HG03457 (cell line): ENCODE data around the gene NUTM2F.
"Not testable (repeated sequence)": the region's sequence is repeated elsewhere in the genome, so short reads cannot be mapped to it uniquely, and the experiment has no call there.

Experiments
- ATAC-seq: cut with Tn5 transposase; IDR thresholded peaks from one replicate; pipeline ENCODE4 v1.9.1; 2021; ENCODE audit warnings: moderate number of reproducible peaks; ENCODE audit not compliant: unreplicated experiment

Gene NUTM2F, protein sequence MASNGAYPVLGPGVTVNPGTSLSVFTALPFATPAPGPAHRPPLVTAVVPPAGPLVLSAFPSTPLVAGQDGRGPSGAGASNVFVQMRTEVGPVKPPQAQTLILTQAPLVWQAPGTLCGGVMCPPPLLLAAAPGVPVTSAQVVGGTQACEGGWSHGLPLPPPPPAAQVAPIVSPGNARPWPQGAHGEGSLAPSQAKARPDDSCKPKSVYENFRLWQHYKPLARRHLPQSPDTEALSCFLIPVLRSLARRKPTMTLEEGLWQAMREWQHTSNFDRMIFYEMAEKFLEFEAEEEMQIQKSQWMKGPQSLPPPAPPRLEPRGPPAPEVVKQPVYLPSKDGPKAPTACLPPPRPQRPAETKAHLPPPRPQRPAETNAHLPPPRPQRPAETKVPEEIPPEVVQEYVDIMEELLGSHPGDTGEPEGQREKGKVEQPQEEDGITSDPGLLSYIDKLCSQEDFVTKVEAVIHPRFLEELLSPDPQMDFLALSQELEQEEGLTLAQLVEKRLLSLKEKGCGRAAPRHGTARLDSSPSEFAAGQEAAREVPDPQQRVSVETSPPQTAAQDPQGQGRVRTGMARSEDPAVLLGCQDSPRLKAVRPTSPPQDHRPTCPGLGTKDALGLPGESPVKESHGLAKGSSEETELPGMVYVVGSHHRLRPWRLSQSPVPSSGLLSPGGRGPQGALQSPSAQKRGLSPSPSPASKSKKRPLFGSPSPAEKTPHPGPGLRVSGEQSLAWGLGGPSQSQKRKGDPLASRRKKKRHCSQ

DNA sequence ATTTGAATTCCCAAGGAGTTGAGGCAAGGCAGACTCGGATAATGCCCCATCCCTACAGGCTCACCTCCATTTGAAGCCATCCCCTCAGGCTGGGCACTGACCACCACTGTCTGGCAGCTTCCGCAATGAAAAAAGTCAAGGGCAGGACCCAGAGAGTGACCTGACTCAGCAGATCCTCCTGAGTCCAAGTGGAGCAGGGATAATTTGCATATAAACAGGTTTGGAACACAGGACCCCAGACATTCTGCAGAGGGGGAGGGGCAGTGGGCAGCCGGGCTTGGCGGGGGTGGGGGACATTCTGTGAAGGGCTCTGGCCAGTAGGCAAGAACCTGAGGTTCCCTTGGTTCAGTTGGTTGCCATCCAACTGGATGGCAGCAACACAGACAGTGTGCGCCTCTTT, at the start of gene NUTM2F:
Gene NUTM2F (minus strand): TSS at position 101 of the 400 bp plus-strand sequence. CDS start 21 bp downstream, at position 80.
- not testable (repeated sequence) for ATAC-seq

DNA sequence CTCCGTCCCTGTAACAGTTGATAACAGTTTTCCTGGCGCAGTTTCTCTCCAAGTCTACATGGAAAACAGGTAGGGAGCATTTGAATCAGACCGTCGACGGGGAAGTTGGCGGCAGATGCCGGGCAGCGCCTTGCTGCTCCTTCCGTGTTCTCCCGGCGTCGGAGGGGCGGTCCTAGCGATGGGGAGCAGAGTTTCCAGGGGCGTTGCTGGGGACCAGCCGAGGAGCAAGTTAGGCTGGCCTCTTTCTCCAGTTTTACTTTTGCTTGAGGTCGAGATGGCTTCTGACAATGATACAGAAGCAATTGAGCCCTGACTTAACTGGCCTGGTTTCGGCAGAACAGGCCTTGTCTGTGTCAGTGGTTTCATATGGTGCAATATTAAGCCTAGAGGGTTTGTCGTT, 46.8 kb upstream of the NUTM2F start:
- not testable (repeated sequence) for ATAC-seq

DNA sequence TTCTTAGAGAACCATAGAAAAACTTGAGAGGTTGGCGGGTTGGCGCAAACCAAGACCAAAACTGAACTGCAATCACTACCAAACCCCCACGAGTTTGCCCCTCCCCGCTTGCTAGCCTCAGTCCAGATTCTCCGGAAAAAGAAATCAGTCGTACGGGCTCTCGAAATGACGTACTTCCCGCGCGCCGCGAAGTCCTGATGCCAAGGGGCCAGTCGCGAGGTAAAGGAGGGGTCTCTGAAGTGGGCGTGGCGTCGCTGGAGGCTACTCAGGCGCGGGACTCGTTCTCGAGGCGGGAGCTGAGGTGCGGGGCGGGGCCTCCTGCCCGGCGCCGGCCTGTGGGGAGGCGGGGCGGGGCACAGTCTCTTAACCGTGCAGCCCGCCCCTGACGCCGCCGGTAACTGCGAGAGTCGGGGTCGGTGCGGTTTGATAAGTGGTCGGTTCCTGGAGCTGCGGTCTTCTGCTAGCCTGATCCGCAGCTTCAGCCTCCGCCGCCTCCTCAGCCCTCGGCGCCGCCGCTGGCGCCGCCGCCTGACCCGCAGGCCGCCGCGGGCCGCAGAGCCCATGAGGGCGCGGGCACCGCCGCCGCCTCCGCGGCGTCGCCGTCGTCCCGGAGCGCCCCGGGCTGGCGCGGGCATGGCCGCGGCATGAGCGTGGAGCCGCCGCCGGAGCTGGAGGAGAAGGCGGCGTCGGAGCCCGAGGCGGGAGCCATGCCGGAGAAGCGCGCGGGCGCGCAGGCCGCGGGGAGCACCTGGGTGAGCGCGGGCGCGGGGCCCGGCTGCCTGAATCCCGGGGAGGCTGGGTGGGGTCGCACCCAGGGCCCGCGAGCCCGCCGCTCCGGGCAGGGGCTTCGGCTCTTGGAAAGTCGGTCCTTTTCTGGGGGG, 46.0 kb upstream of the NUTM2F start:
- ATAC-seq = peak; percentile 78

DNA sequence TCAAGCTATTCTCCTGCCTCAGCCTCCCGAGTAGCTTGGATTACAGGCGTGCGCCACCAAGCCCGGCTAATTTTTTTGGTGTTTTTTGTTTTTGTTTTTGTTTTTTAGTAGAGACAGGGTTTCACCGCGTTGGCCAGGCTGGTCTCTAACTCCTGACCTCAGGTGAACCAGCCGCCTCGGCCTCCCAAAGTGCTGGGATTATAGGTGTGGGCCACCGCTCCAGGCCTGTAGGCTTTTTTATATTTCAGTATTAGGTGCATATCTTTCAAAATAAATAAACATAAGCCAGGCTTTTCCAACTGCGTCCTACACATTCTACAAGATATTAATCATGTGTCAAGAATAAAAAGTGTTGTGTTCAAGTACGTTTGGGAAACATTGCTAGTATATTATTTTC, 45.3 kb upstream of the NUTM2F start:
- not testable (repeated sequence) for ATAC-seq

DNA sequence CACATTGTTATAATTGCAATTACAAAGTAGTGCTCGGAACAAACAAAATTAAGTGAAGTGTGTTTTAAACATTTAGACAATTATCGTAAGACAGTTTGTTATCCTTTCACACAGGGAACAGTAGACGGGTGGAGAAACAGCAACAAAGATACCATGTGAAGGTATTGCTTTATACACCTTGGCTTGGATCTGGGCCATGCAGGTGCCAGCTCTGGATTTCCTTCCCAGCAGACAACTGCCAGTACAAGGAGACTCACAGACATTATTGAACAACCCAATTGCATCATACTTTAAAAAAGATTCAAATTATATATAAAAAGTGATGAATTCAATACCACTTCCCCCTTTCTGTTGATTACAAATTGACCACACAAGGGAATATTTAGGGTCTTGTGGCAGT, 41.8 kb upstream of the NUTM2F start:
- not testable (repeated sequence) for ATAC-seq

DNA sequence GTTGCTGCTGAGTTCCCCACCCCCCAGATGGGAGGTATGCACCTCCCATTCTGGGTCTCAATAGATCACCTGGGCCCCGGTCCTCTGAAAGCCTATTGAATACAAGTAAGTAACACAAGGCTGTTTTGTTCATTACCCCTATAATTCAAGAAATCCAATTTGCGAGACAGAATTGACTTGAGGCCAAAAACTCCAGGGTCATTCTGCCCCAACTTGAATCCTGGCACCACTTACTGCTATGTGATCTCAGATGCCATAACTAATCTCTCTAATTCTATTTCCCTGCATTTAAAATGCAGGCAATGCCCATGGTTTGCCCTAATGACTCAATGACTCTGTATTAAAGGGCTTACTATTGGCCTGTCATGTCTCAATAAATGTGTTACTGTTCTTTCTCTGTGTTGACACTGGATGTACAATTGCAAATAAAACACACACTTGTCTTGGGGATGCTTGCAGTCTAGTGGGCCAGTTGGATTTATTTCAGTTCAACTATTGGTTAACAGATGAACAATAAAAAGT, 35.7 kb upstream of the NUTM2F start:
- not testable (repeated sequence) for ATAC-seq

DNA sequence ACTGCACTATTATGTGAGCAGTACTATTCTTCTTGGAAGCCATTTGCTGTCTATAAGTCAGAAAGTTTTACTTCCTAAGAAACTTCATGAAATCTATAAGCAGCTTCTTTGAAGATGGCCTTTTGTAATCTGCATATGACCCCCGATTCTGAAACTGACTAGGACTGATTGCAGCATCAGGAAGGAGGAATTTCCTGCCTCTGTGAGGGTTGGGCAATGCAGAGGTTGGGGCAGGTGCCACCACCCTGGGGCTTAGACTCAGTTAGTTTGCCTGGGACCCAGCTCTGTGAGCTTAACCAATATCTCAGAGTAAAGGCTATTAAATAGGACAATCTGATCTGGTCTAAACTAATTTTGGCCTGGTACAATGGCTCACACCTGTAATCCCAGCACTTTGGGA, 28.7 kb upstream of the NUTM2F start:
- ATAC-seq = not testable (repeated sequence)

DNA sequence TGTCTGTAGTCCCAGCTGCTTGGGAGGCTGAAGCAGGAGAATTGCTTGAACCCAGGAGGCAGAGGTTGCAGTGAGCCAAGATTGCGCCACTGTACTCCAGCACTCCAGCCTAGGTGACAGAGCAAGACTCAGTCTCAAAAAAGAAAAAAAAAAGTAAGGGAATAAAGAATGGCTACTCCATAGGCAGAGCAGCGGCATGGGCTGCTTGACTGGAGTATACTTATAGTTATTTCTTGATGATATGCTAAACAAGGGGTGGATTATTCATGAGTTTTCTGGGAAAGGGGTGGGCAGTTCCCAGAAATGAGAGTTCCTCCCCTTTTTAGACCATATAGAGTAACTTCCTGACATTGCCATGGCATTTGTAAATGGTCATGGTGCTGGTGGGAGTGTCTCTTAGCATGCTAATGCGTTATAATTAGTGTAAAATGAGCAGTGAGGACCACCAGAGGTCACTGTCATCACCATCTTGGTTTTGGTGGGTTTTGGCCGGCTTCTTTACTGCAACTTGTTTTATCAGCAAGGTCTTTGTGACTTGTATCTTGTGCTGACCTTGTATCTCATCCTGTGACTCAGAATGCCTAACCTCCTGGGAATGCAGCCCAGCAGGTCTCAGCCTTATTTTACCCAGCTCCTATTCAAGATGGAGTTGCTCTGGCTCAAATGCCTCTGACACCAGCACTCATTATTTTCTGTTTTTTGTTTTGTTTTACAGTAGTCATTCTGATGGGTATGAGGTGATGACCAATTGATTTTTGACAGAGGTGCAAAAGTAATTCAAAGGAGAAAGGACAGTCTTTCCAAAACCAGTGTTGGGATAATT, 23.7 kb upstream of the NUTM2F start:
- not testable (repeated sequence) for ATAC-seq

DNA sequence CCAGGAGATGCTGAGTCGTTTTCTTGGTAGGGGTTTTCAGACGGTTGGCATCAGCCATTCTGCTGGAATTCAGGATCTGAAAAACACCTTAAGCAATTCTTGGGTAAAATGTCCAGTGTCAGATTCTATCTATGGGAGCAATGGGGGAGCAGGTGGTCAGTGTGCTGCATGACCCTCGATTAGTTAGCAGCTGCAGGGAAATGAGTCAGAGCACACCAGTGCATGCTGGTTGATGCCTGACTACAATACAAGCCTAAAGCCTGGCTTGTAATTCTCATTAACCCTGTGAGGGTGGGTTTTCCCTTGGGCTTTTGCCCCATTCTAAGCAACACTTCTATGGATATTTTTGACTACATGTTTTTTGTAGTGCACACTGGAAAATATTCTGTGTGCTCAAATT, 20.3 kb upstream of the NUTM2F start:
- ATAC-seq = not testable (repeated sequence)

DNA sequence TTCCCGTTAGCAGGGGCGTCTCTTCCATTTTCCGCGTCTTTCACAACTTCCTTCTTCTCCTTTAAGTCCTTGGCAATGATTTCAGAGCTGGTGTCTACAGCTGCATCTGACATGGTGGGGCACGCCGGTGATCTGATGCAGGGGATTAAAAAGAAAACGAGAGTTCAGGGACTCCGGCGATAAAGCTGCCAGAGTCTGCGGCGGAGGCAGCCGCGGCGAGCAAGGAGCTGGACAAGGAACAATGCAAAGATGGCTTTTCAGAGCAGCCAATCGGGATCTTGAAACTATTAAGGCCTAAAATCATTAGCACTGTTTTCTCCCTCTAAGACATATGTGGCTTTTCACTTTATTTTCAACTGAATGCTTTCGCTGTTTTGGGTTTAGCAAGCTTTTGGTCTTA, 19.0 kb upstream of the NUTM2F start:
- ATAC-seq = not testable (repeated sequence)

DNA sequence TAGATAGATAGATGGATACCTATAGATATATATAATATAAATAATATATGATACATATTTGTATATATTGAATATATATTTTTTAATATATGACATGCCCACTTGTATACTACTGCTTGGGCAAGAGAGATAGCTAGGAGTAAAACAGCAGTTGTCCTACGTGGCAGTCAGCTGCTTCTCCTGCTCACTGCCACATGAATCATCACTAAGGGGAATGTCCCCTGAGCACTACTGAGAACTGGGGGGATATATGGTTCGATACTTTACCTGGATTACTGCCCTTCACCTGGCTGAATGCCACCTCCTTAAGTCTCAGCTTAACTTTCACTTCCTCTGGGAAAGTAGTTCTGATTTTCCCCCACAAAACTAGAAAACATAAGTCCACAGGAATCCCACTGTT, 13.3 kb upstream of the NUTM2F start:
- ATAC-seq = not testable (repeated sequence)

DNA sequence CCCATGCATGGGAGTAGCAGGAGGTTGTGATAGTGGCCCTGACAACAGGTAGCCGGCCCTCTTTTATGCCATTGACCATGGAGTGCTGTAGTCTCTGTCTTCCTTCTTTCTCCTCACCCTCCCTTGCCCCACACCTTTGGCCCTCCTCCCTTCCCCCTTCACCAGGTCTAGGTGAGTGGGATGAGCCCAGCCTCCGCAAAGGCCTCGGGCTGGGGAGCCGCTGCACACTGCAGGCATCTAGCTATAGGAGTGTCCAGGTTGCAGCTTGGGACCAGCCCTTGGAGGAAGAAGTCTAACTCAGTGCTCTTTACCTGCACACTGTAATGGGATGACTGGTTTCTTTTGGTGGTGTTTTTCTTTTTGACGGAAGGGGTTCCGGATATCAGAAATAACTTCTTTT, 12.3 kb upstream of the NUTM2F start:
- not testable (repeated sequence) for ATAC-seq

DNA sequence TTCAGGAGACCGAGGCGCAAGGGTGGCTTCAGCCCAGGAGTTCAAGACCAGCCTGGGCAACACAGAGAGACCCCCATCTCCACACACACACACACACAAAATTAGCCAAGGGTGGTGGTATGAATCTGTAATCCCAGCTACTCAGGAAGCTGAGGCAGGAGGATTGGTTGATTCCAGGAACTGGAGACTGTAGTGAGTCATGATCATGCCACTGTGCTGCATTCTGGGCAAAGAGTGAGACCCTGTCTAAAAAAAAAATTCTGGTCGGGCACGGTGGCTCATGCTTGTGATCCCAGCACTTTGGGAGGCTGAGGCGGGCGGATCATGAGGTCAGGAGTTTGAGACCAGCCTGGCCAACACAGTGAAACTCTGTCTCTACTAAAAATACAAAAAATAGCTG, 11.2 kb upstream of the NUTM2F start:
- not testable (repeated sequence) for ATAC-seq

DNA sequence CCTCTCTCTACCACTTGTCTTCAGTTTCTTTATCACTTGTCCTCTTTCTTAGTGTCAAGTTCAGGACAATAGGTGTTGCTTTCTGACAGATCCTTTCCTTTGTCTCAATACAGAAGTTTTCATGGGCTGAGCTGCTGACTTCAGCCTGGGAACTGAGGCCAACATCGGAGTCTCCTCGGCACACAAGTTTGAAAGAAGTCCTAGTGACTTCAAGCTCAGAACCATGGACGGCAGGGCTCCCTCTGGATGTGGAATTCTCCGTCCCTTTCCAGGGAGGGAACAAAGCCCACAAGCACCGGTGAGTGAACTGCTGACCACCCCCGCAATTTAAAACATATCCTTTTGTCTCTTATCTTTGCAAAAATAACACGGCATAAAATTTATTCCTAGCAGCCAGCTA, 10.3 kb upstream of the NUTM2F start:
- not testable (repeated sequence) for ATAC-seq

DNA sequence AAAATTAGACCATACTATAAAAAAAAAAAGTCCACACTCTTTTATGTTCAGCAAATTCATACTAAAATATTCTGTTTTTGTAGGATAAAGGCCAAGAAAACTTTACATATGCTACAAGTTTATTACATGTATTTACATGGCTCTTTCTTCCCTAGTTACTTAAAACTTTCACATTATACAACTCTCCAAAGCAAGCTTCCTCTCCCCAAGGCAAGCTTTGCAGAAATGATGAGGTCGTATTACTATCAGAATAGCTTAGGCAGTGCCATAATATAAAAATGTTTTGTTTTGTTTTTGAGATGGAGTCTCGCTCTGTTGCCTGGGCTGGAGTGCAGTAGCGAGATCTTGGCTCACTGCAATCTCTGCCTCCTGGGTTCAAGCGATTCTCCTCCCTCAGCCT, 8.0 kb upstream of the NUTM2F start:
- ATAC-seq = not testable (repeated sequence)

DNA sequence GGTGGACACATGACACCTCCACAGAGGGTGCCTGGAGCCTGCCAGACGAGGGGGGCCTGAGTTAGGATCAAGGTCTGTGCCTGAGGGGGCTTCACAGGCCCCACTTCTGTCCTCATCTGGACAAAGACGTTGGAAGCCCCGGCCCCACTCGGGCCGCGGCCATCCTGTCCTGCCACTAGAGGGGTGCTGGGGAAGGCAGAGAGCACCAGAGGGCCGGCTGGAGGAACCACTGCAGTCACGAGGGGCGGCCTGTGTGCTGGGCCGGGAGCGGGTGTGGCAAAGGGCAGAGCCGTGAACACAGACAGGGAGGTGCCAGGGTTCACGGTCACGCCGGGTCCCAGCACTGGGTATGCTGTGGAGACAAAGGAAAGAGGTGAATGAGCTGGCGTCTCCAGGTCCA, 2.9 kb downstream of the NUTM2F start:
- ATAC-seq = not testable (repeated sequence)

DNA sequence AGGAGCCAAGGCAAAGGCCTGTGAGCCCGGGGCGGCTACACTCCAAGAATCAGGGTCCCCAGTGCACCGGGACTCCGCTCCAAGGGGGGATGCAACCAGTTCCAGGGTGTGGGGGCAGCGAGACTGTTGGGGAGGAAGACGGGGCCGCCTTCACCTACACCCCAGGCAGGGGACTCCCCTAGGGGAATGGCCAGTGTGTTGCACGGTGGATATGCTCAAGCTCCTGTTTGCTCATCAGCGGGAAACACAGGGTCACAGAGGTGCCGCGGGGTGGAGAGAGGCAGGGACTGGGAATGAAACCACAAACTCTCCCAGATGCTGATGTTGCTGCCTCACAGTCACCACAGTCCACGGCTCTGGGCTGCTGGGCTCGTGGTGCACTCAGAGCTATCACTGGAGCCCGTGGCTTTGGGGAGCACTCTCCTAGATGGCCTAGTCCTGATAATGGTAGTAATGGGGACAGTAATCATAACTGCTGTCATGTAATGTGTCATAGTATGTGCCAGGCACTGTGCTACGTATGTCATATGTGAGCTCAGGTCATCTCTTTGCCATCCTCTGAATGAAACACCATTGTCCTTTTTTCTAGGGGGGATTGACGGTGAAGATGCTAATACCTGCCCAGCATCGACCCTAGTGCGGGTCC, 5.2 kb downstream of the NUTM2F start:
- not testable (repeated sequence) for ATAC-seq

DNA sequence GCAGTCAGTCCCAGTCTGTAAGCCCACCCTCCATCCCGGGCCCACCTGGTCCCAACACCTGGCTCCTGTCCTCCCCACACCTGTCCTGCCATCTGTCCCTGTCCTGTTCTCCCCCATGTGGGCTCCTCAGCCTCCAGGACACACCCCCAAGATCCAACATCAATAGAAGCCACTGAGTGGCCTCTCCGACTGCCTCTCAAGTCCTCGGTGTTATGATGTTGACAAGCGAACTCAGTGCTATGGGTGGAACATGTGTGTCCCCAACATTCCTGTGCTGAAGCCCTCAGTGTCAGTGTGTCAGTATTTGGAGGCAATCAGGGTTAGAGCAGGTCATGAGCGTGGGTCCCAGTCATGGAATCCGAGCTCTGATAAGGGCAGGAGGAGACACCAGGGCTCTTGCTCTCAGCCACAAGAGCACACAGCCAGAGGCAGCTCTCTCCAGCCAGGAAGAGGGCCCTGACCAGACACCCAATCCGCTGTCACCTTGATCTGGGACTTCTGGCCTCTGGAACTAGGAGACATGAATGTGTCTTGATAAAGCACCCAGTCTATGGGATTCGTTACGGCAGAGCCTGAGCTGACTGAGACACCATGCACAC, 6.0 kb downstream of the NUTM2F start:
- not testable (repeated sequence) for ATAC-seq
